Measurements from ENCODE around the gene C1orf35.
A peak's percentile ranks its signal among the peaks of the same experiment; 100 is the strongest.

Gene C1orf35

GRCh38 chr1:228146417-228147150 is 43.5 kb upstream of the C1orf35 start:
- no peak for DNase-seq (ENCODE audit: low read depth in 1 of 2, low spot score in 1 of 2)
- no peak for TF ChIP-seq JUND (IDR thresholded peaks at IDR 0.05; ENCODE audit: low read depth)
- in situ Hi-C loops (cut with HindIII; ENCODE audit: low pct_unique_long_range_greater_than_20kb, low sequenced_read_pairs) = no loop called here

- TF ChIP-seq JUND (IDR thresholded peaks at IDR 0.05; ENCODE audit: low read depth) = no peak
- in situ Hi-C loops (cut with HindIII; ENCODE audit: low pct_unique_long_range_greater_than_20kb, low sequenced_read_pairs) = no loop called here
- DNase-seq (ENCODE audit: low read depth in 1 of 2, low spot score in 1 of 2) = no peak
These were observed 42.6 kb upstream of the C1orf35 start for GRCh38 chr1:228145463-228146416.

- TF ChIP-seq JUND (IDR thresholded peaks at IDR 0.05; ENCODE audit: low read depth) = no peak
- no peak for DNase-seq (ENCODE audit: low read depth in 1 of 2, low spot score in 1 of 2)
- in situ Hi-C loops (cut with HindIII; ENCODE audit: low pct_unique_long_range_greater_than_20kb, low sequenced_read_pairs) = no loop called here
These were observed 41.8 kb upstream of the C1orf35 start for GRCh38 chr1:228144993-228145343.

- TF ChIP-seq JUND (IDR thresholded peaks at IDR 0.05; ENCODE audit: low read depth) = no peak
- in situ Hi-C loops (cut with HindIII; ENCODE audit: low pct_unique_long_range_greater_than_20kb, low sequenced_read_pairs) = no loop called here
- peak in 1 of 2 experiments; percentile 32 for DNase-seq (ENCODE audit: low read depth in 1 of 2, low spot score in 1 of 2)
These were observed 41.3 kb upstream of the C1orf35 start for GRCh38 chr1:228144193-228144992.

- TF ChIP-seq JUND (IDR thresholded peaks at IDR 0.05; ENCODE audit: low read depth) = no peak
- in situ Hi-C loops (cut with HindIII; ENCODE audit: low pct_unique_long_range_greater_than_20kb, low sequenced_read_pairs) = no loop called here
- no peak for DNase-seq (ENCODE audit: low read depth in 1 of 2, low spot score in 1 of 2)
These were observed 40.5 kb upstream of the C1orf35 start for GRCh38 chr1:228143480-228144192.

- no peak for TF ChIP-seq JUND (IDR thresholded peaks at IDR 0.05; ENCODE audit: low read depth)
- no peak for DNase-seq (ENCODE audit: low read depth in 1 of 2, low spot score in 1 of 2)
- in situ Hi-C loops (cut with HindIII; ENCODE audit: low pct_unique_long_range_greater_than_20kb, low sequenced_read_pairs) = no loop called here
These were observed 39.6 kb upstream of the C1orf35 start for GRCh38 chr1:228142701-228143136.

GRCh38 chr1:228142155-228142691 is 39.1 kb upstream of the C1orf35 start:
- TF ChIP-seq JUND (IDR thresholded peaks at IDR 0.05; ENCODE audit: low read depth) = no peak
- DNase-seq (ENCODE audit: low read depth in 1 of 2, low spot score in 1 of 2) = no peak
- in situ Hi-C loops (cut with HindIII; ENCODE audit: low pct_unique_long_range_greater_than_20kb, low sequenced_read_pairs) = no loop called here

GRCh38 chr1:228141226-228142044 is 38.3 kb upstream of the C1orf35 start:
- TF ChIP-seq JUND (IDR thresholded peaks at IDR 0.05; ENCODE audit: low read depth) = no peak
- peak in 1 of 2 experiments; percentile 46 for DNase-seq (ENCODE audit: low read depth in 1 of 2, low spot score in 1 of 2)
- in situ Hi-C loops (cut with HindIII; ENCODE audit: low pct_unique_long_range_greater_than_20kb, low sequenced_read_pairs) = no loop called here

GRCh38 chr1:228140724-228141225 is 37.6 kb upstream of the C1orf35 start:
- in situ Hi-C loops (cut with HindIII; ENCODE audit: low pct_unique_long_range_greater_than_20kb, low sequenced_read_pairs) = no loop called here
- no peak for TF ChIP-seq JUND (IDR thresholded peaks at IDR 0.05; ENCODE audit: low read depth)

GRCh38 chr1:228139931-228140723 is 37.0 kb upstream of the C1orf35 start, which contains the start of gene GUK1:
GUK1 (plus strand) TSS chr1:228140279; CDS start chr1:228140303, 24 bp downstream.
- in situ Hi-C loops (cut with HindIII; ENCODE audit: low pct_unique_long_range_greater_than_20kb, low sequenced_read_pairs) = no loop called here
- TF ChIP-seq JUND (IDR thresholded peaks at IDR 0.05; ENCODE audit: low read depth) = no peak
- peak; percentile 98 to 100 for DNase-seq (ENCODE audit: low read depth in 1 of 2, low spot score in 1 of 2)

More at GRCh38 chr1:228140724-228141225, 37.6 kb upstream of the C1orf35 start:
- DNase-seq (ENCODE audit: low read depth in 1 of 2, low spot score in 1 of 2) = no peak

Measured in T47D (cell line).